ENCODE data around the gene MLF2.

The MLF2 gene

DNA sequence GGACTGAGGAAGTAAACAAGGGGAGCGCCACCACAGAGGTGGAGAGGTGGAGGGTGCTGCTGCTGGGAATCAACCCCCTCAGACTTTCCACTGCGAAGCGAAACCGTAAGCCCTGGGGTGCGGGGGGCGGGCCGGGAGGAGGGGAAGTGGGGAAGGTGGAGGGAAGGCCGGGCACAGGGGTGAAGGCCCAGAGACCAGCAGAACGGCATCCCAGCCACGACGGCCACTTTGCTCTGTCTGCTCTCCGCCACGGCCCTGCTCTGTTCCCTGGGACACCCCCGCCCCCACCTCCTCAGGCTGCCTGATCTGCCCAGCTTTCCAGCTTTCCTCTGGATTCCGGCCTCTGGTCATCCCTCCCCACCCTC, 19.4 kb upstream of the MLF2 start, which contains the start of gene LAG3:
TSS of gene LAG3 (plus strand) at position 190 of the 365 bp plus-strand sequence. CDS start 333 bp downstream, outside the sequence.
- no peak for TF ChIP-seq ZFX (IDR thresholded peaks at IDR 0.05)
- TF ChIP-seq, protein P1, sequence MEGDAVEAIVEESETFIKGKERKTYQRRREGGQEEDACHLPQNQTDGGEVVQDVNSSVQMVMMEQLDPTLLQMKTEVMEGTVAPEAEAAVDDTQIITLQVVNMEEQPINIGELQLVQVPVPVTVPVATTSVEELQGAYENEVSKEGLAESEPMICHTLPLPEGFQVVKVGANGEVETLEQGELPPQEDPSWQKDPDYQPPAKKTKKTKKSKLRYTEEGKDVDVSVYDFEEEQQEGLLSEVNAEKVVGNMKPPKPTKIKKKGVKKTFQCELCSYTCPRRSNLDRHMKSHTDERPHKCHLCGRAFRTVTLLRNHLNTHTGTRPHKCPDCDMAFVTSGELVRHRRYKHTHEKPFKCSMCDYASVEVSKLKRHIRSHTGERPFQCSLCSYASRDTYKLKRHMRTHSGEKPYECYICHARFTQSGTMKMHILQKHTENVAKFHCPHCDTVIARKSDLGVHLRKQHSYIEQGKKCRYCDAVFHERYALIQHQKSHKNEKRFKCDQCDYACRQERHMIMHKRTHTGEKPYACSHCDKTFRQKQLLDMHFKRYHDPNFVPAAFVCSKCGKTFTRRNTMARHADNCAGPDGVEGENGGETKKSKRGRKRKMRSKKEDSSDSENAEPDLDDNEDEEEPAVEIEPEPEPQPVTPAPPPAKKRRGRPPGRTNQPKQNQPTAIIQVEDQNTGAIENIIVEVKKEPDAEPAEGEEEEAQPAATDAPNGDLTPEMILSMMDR (conservative IDR thresholded peaks at IDR 0.05): no peak
- H3K27ac ChIP-seq: no peak within 1 kb of the TSS

- no peak for TF ChIP-seq ZFX (IDR thresholded peaks at IDR 0.05)
- TF ChIP-seq, protein P1 (conservative IDR thresholded peaks at IDR 0.05): no peak
- no peak overlapping the region for H3K27ac ChIP-seq
Measured at GRCh38 chr12:6771509-6772330, 18.8 kb upstream of the MLF2 start.

DNA sequence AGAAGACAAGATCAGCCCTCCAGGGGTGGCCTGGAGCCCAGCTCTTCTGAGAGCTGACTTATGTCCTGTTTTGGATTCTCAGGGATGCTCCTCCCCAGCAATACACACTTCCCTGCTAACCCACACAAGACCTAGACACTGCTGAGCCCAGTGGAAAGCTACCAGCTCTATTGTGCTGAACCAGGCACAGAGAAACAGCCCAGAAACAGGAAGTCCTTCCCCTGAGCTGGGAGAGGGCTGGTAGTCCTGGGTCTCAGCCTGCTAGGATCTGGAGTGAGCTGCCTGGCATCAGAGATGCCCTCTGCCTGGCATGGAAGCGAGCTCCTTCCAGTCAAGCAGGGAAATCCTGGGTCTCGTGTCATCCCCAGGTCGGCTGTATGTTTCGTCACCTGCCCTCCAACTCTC, 18.2 kb upstream of the MLF2 start:
- TF ChIP-seq, protein P1 (conservative IDR thresholded peaks at IDR 0.05): no peak
- TF ChIP-seq ZFX (IDR thresholded peaks at IDR 0.05): no peak
- no peak overlapping the region for H3K27ac ChIP-seq

- TF ChIP-seq ZFX (IDR thresholded peaks at IDR 0.05): no peak
- TF ChIP-seq, protein P1 (conservative IDR thresholded peaks at IDR 0.05): no peak
- no peak overlapping the region for H3K27ac ChIP-seq
Measured at GRCh38 chr12:6770600-6770999, 17.7 kb upstream of the MLF2 start.

- H3K27ac ChIP-seq: no peak overlapping the region
- TF ChIP-seq ZFX (IDR thresholded peaks at IDR 0.05): no peak
Measured at GRCh38 chr12:6770094-6770493, 17.2 kb upstream of the MLF2 start.

- TF ChIP-seq, protein P1 (conservative IDR thresholded peaks at IDR 0.05): no peak
- no peak for TF ChIP-seq ZFX (IDR thresholded peaks at IDR 0.05)
- H3K27ac ChIP-seq: no peak overlapping the region
Measured at GRCh38 chr12:6769666-6770065, 16.7 kb upstream of the MLF2 start.

GRCh38 chr12:6768990-6769389, 16.0 kb upstream of the MLF2 start:
- TF ChIP-seq, protein P1 (conservative IDR thresholded peaks at IDR 0.05): no peak
- TF ChIP-seq ZFX (IDR thresholded peaks at IDR 0.05): no peak
- H3K27ac ChIP-seq: no peak overlapping the region
